Hematopoietic multipotent progenitor cell treated with erythropoietin and hydrocortisone succinate and interleukin-3 and kit ligand, for 8 days (in vitro differentiated cells): Measurements from ENCODE around the gene DEPDC1.
"Not testable (repeated sequence)": the region's sequence is repeated elsewhere in the genome, so short reads cannot be mapped to it uniquely, and the experiment has no call there.

ENCODE experiments used
- DNase-seq: peaks from one replicate; pipeline ENCODE4 v3.0.0-alpha.2; 2015

DEPDC1 gene

GRCh38 chr1:68496680-68497357, at the start of gene DEPDC1:
DEPDC1 (minus strand) TSS chr1:68497082; CDS start chr1:68496999, 83 bp downstream.
- peak; percentile 93 for DNase-seq

GRCh38 chr1:68544651-68545050, 47.8 kb upstream of the DEPDC1 start:
- no peak for DNase-seq

GRCh38 chr1:68542586-68542985, 45.7 kb upstream of the DEPDC1 start:
- no peak for DNase-seq

- DNase-seq = no peak
These were observed 42.1 kb upstream of the DEPDC1 start for GRCh38 chr1:68538941-68539340.

GRCh38 chr1:68528243-68528642, 31.4 kb upstream of the DEPDC1 start:
- DNase-seq = no peak

- no peak for DNase-seq
These were observed 28.9 kb upstream of the DEPDC1 start for GRCh38 chr1:68525781-68526180.

GRCh38 chr1:68521286-68521685, 24.4 kb upstream of the DEPDC1 start:
- DNase-seq = no peak

GRCh38 chr1:68516066-68516465, 19.2 kb upstream of the DEPDC1 start:
- DNase-seq = no peak

GRCh38 chr1:68511254-68511653, 14.4 kb upstream of the DEPDC1 start:
- no peak for DNase-seq

GRCh38 chr1:68506386-68506785, 9.5 kb upstream of the DEPDC1 start:
- DNase-seq = no peak

GRCh38 chr1:68503085-68503484, 6.2 kb upstream of the DEPDC1 start:
- no peak for DNase-seq

GRCh38 chr1:68497358-68497698, 446 bp upstream of the DEPDC1 start:
- DNase-seq = no peak

GRCh38 chr1:68495968-68496679, 758 bp downstream of the DEPDC1 start:
- peak; percentile 61 for DNase-seq

- DNase-seq = peak; percentile 34
These were observed 1.4 kb downstream of the DEPDC1 start for GRCh38 chr1:68495532-68495931.

GRCh38 chr1:68493193-68493592, 3.7 kb downstream of the DEPDC1 start:
- DNase-seq = no peak

GRCh38 chr1:68492255-68492654, 4.6 kb downstream of the DEPDC1 start:
- not testable (repeated sequence) for DNase-seq

GRCh38 chr1:68490046-68490651, 6.7 kb downstream of the DEPDC1 start:
- DNase-seq = no peak

- no peak for DNase-seq
These were observed 11.4 kb downstream of the DEPDC1 start for GRCh38 chr1:68485431-68486022.

GRCh38 chr1:68484618-68485017, 12.3 kb downstream of the DEPDC1 start:
- DNase-seq = no peak

- DNase-seq = no peak
These were observed 15.8 kb downstream of the DEPDC1 start for GRCh38 chr1:68481041-68481440.

- no peak for DNase-seq
These were observed 17.4 kb downstream of the DEPDC1 start for GRCh38 chr1:68479501-68479900.

- DNase-seq = no peak
These were observed 18.2 kb downstream of the DEPDC1 start for GRCh38 chr1:68478662-68479061.

- DNase-seq = not testable (repeated sequence)
These were observed 20.3 kb downstream of the DEPDC1 start for GRCh38 chr1:68476626-68477025.

GRCh38 chr1:68473060-68473459, 23.8 kb downstream of the DEPDC1 start:
- DNase-seq = no peak
